GM11168 (cell line): Measurements from ENCODE around the gene SORBS1.

Experiments used
- in situ Hi-C: fragments of 300-500 bp; cut with MboI; formaldehyde crosslinking; loops from one replicate; pipeline ENCODE4 v1.12.0; 2022; ENCODE audit warnings: low sequenced_read_pairs; ENCODE audit not compliant: unreplicated experiment

SORBS1 gene

GRCh38 chr10:95445223-95445836, 115.8 kb downstream of the SORBS1 start:
- in situ Hi-C loops: no loop called here

DNA sequence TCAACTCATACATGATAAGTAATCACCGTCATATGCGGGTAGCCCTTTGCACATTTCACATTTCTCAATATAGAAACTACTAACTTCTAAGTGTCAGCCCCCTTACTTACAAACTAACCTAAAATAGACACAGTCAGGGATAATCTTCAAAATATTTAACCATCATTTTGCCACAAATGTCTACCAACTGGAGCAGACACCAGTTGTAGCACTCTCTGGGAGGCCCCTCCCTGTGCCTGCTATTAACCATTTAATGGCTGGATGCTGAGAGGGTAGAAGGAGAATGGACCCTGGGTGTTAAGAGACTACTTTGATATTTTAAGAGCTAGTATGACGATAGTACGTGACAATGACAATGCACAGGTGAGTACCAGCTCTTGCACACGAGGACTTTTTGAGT, 116.4 kb downstream of the SORBS1 start:
- in situ Hi-C loops: no loop called here

DNA sequence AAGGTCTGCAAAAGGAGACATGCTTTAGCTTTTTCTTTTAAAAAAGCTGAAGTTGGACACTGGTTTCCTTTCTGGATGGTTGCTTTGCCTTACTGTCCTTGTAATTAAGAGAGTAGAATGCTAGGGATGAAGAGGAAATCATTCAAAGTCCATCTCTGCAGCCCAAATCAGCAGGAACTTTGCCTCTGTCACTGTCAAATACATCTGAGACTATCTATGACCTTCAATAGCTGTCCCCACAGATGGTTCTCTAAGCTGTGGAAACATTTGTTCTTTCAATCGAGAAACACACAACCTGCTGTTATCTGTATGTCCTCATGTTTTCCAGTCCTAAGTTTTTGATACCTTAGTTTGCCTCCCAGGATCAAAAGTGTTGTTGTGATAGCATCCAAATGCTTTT, 117.5 kb downstream of the SORBS1 start:
- in situ Hi-C loops: no loop called here

- in situ Hi-C loops: no loop called here
These were observed 118.8 kb downstream of the SORBS1 start for GRCh38 chr10:95442341-95442740.

GRCh38 chr10:95441547-95441923, 119.6 kb downstream of the SORBS1 start:
- in situ Hi-C loops: no loop called here

DNA sequence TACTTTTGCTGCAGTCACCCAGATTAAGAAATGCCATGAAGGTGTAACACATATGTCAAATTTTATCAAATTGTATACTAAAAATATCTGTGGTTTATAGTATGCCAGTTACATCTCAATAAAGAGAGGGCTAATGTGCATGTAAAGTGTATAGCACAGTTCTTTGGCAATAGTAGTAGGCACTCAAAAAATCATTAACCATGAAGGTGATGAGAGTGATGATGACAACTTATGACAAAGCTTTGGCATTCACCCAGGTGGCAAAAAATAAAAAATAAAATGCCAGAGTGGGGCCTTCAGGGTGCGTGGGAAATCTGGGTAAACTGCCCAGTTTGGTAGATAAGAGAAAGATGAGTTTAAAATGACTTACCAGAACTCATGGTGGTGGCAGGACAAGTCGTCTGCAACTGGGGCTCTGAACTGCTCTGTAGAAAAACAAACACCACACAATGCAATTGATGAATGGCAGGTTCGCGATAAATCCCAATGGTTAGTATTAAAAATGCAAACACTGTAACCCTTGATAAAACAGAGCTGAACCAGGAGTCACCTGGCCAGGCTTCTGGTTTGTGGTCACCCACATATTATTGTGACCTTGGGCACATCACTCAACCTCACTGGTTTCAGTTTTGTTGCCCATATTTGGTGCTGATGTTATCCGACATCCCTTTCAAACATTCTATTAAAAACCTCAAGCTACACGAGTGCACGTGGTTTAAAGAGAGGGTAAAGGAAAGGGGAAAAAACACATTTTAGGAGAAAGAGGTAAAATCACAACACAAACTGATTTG, 120.2 kb downstream of the SORBS1 start:
- in situ Hi-C loops: no loop called here

GRCh38 chr10:95440038-95440725, 121.0 kb downstream of the SORBS1 start:
- in situ Hi-C loops: no loop called here

GRCh38 chr10:95438781-95439180, 122.4 kb downstream of the SORBS1 start:
- in situ Hi-C loops: loop anchor here (10.0 kb wide), 1 partner anchor 156 kb away; no protein-coding TSS in a partner anchor

- in situ Hi-C loops: loop anchor here (10.0 kb wide), 1 partner anchor 157 kb away; no protein-coding TSS in a partner anchor
These were observed 123.5 kb downstream of the SORBS1 start for GRCh38 chr10:95437669-95438068.

DNA sequence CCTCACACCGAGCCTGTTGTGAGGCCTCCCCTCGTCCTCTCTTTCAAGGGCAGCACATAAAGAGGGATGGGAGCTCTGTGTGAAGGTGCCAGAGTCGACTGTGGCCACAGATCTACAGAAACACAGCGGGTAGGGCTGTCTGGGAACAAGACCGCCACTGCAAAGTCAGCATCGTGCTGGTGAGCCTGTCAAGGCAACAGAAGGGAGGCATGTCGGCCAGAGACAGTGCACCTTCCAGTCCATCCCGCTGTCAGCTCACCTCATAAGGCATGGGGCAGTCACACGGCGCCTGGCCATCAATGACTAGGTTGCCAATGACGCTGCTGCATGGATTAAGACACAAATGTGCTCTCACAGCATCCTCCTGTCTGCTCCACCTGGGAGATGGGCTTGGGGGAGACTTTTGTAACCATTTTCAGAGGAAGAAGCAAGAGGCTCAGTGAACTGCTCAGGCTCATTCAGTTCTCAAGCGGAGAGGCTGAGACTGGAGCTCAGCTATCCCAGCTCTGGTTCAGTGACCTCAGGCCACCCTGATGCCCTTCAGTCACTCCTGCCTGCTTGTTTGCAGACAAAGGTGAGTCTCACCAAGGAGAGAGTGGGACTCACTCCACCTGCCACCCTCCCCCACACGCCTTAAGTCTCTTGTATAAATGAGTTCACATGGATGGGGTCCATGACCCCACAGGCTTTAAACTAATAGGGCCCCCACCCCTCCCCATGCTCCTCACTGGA, 125.5 kb downstream of the SORBS1 start:
- in situ Hi-C loops: loop anchor here (10.0 kb wide), 1 partner anchor 159 kb away; no protein-coding TSS in a partner anchor

GRCh38 chr10:95434583-95434982, 126.6 kb downstream of the SORBS1 start:
- in situ Hi-C loops: loop anchor here (10.0 kb wide), 1 partner anchor 160 kb away; no protein-coding TSS in a partner anchor

- in situ Hi-C loops: loop anchor here (10.0 kb wide), 1 partner anchor 163 kb away; no protein-coding TSS in a partner anchor
These were observed 129.2 kb downstream of the SORBS1 start for GRCh38 chr10:95431900-95432342.

DNA sequence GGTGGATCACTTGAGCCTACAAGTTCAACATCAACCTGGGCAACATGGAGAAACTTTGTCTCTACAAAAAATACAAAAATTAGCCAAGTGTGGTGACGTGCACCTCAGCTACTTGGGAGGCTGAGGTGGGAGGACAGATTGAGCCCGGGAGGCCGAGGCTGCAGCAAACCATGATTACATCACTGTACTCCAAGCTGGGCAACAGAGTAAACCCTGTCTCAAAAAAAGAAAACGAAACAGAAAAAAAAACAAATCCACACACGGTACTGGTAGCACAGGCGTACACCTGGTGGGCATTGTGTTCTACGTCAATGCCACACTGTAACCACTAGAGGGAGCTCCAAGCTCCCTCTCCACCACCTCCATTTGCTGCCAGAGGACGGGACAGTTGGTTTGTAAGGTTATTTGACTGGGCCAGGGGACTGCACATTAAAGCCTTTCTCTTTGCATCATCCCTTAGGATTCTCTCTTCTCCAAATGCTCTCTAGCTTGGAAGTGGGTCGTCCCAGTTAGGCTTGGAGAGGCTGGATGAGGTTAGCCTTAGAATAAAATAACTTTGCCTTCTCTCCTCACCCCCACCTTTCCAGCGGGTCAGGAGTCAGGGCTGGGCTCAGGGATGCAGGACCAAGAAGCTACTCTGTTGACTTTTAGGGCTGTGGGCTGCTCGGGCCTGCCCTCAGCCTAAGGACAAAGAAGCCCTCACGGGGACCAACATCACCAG, 130.8 kb downstream of the SORBS1 start:
- in situ Hi-C loops: loop anchor here (10.0 kb wide), 1 partner anchor 164 kb away; no protein-coding TSS in a partner anchor

GRCh38 chr10:95429639-95430038, 131.5 kb downstream of the SORBS1 start:
- in situ Hi-C loops: loop anchor here (10.0 kb wide), 1 partner anchor 165 kb away; no protein-coding TSS in a partner anchor

DNA sequence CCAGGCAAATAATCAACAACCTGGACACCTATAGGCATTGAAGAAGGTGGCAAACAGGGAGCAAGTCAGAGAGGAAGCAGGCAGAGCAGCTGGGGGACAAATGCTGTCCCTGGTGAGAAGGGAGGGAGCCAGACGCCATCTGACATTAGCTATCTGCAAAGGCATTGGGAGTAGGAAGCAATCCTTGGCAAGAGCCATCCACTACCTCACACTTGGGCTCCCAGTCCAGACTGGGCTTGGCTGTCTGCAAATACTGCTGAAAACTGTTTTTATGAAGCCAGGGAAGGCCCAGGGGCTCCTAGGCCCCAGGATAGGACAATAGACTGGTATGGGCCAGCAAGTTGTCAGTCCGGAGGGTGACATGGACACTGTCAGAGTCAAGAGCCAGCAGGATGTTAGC, 132.5 kb downstream of the SORBS1 start:
- in situ Hi-C loops: no loop called here

GRCh38 chr10:95426482-95426881, 134.7 kb downstream of the SORBS1 start:
- in situ Hi-C loops: no loop called here

DNA sequence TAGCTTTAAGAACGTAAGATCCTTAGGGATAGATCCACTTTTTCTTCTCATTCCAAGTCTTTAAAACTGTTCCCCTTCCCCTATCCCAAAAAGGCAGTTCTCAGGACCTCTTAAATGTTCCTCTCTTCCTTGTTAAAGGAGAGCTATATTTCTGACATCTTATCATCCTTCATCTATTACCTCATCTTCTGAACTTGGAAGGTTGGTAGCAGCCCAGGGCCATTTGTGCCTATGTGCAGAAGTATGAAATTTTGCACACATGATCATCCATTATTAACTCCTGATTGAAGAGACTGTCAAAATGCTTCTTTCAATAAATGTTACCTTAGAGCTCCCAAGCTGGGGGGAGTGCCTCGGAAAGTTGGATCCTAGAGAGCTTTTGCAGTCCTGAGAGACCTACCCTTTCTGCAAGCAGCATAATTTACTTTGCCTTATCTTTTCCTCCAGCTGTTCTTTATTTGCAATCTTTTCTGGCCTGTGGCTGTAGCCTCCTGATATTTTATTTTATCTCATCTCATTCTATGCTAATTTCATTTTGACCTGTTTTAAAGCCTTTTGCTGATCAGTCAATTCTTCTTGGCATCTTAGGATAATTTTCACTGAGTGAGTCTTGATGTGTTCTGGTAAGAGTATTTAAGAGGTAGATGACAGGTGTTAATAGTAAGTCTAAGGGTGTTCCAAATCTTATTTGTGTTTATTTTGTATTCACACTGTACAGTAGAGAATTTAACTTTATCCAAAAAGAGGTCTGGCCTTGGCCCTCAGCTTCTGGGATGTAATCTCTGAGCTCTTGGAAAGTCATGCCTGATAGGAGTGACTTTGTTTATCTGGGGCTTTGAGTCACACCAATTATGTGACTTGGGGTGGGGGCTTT, 135.3 kb downstream of the SORBS1 start:
- in situ Hi-C loops: no loop called here

- in situ Hi-C loops: no loop called here
These were observed 137.8 kb downstream of the SORBS1 start for GRCh38 chr10:95423164-95424005.
